SK-N-SH treated with all-trans-retinoic acid at 6 μM for 48 hours (cell line): ENCODE measurements around the gene RBM33.

Experiments
- ATAC-seq: fragments of 200-7000 bp; cut with Tn5 transposase; 3 replicates; pipeline ENCODE4 v1.9.1; 2020; ENCODE audit warnings: mild to moderate bottlenecking, moderate library complexity
- ARNTL ChIP-seq: fragments of 450-650 bp; formaldehyde crosslinking; IDR thresholded peaks from 2 replicates; pipeline ENCODE4 v1.5.0; 2020; ENCODE audit warnings: low read depth, mild to moderate bottlenecking, moderate library complexity, borderline replicate concordance
- BACH2 ChIP-seq: fragments of 250-450 bp; sonication (Bioruptor Pico); IDR thresholded peaks from 2 replicates; pipeline ENCODE4 v1.9.0; 2021; ENCODE audit warnings: mild to moderate bottlenecking, borderline replicate concordance
- CREB5 ChIP-seq: fragments of 250-450 bp; sonication (Bioruptor Pico); IDR thresholded peaks from 2 replicates; pipeline ENCODE4 v1.5.1; 2020; ENCODE audit warnings: low read depth, mild to moderate bottlenecking, moderate library complexity
- CSDC2 ChIP-seq: fragments of 250-450 bp; sonication (Bioruptor Pico); IDR thresholded peaks from 2 replicates; pipeline ENCODE4 v1.5.0; 2020; ENCODE audit warnings: mild to moderate bottlenecking, moderate library complexity
- ESRRG ChIP-seq: fragments of 250-450 bp; sonication (Bioruptor Pico); IDR thresholded peaks from 2 replicates; pipeline ENCODE4 v1.6.1; 2021; ENCODE audit warnings: mild to moderate bottlenecking
- GLIS3 ChIP-seq: fragments of 250-450 bp; sonication (Bioruptor Pico); IDR thresholded peaks from 2 replicates; pipeline ENCODE4 v1.5.0; 2020; ENCODE audit warnings: mild to moderate bottlenecking, moderate library complexity
- ISL1 ChIP-seq: fragments of 250-450 bp; sonication (Bioruptor Pico); IDR thresholded peaks from 2 replicates; pipeline ENCODE4 v2.1.2; 2022; ENCODE audit warnings: mild to moderate bottlenecking, moderate library complexity
- POU6F1 ChIP-seq: fragments of 250-450 bp; sonication (Bioruptor Pico); IDR thresholded peaks from 2 replicates; pipeline ENCODE4 v1.8.0; 2021; ENCODE audit warnings: low read depth, mild to moderate bottlenecking, moderate library complexity, borderline replicate concordance
- PPARA ChIP-seq: fragments of 250-450 bp; sonication (Bioruptor Pico); IDR thresholded peaks from 2 replicates; pipeline ENCODE4 v1.5.0; 2020; ENCODE audit warnings: mild to moderate bottlenecking, borderline replicate concordance
- TCF4 ChIP-seq: fragments of 250-450 bp; sonication (Bioruptor Pico); IDR thresholded peaks from 2 replicates; pipeline ENCODE4 v1.8.0; 2021; ENCODE audit warnings: mild to moderate bottlenecking, moderate library complexity, borderline replicate concordance
- TSHZ2 ChIP-seq: fragments of 250-450 bp; sonication (Bioruptor Pico); IDR thresholded peaks from 2 replicates; pipeline ENCODE4 v1.5.0; 2020; ENCODE audit warnings: mild to moderate bottlenecking, moderate library complexity
- ZC3H10 ChIP-seq: fragments of 250-450 bp; sonication (Bioruptor Pico); IDR thresholded peaks from 2 replicates; pipeline ENCODE4 v1.5.1; 2021; ENCODE audit warnings: mild to moderate bottlenecking, moderate library complexity
- ZFP30 ChIP-seq: fragments of 450-650 bp; formaldehyde crosslinking; IDR thresholded peaks from 2 replicates; pipeline ENCODE4 v1.5.0; 2022; ENCODE audit warnings: mild to moderate bottlenecking, moderate library complexity
- ZNF70 ChIP-seq: fragments of 450-650 bp; formaldehyde crosslinking; IDR thresholded peaks from 2 replicates; pipeline ENCODE4 v1.5.0; 2020; ENCODE audit warnings: mild to moderate bottlenecking, moderate library complexity
- ZNF8 ChIP-seq: fragments of 450-650 bp; formaldehyde crosslinking; IDR thresholded peaks from 2 replicates; pipeline ENCODE4 v1.5.0; 2020; ENCODE audit warnings: mild to moderate bottlenecking, moderate library complexity
- TF ChIP-seq, protein P1 (sequence below): fragments of 250-450 bp; sonication (Bioruptor Pico); IDR thresholded peaks from 2 replicates; pipeline ENCODE4 v1.5.1; 2021; ENCODE audit warnings: mild to moderate bottlenecking, moderate library complexity

RBM33 gene

DNA sequence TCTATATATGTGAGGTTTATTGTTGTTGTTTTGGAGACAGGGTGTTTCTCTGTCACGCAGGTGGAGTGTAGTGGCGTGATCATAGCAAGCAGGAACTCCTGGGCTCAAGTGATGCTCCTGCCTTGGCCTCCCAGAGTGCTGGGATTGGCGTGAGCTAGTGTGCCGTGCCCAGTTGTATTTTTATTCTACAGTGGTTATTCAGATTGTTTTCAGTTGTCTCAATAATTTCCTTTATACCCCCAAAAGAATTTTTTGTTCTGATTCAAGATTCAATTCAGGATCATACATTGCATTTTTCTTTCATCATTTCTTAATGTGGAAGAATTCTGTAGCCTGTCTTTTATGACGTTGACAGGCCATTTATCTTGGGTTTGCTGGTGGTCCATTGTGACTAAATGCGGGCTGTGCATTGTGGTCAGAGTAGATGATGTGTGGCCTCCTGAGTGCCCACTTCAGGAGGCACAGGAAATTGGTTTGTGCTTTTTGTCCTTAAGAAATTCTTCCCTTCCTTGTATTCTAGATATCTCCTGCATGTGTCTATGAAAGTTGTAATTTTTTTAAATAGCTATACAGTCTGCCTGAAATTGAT is 22.9 kb downstream of the RBM33 start (continued):
- TF ChIP-seq TSHZ2 (CRISPR knock-in tag) (no peak), ZNF8 (no peak), TCF4 (CRISPR knock-in tag) (no peak), GLIS3 (CRISPR knock-in tag) (no peak), ZNF70 (no peak), ARNTL (CRISPR knock-in tag) (no peak), CSDC2 (CRISPR knock-in tag) (no peak)
- TF ChIP-seq, protein P1, sequence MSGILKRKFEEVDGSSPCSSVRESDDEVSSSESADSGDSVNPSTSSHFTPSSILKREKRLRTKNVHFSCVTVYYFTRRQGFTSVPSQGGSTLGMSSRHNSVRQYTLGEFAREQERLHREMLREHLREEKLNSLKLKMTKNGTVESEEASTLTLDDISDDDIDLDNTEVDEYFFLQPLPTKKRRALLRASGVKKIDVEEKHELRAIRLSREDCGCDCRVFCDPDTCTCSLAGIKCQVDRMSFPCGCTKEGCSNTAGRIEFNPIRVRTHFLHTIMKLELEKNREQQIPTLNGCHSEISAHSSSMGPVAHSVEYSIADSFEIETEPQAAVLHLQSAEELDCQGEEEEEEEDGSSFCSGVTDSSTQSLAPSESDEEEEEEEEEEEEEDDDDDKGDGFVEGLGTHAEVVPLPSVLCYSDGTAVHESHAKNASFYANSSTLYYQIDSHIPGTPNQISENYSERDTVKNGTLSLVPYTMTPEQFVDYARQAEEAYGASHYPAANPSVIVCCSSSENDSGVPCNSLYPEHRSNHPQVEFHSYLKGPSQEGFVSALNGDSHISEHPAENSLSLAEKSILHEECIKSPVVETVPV (CRISPR knock-in tag), result no peak

- ATAC-seq, result peak; percentile 68
- TF ChIP-seq POU6F1 (CRISPR knock-in tag), result no peak
- peak; percentile 42; the same call in 1 of the 2 replicates for TF ChIP-seq ISL1 (CRISPR knock-in tag)
- TF ChIP-seq CREB5 (CRISPR knock-in tag), result no peak
- TF ChIP-seq, all 23 proteins: peak for 1
These were observed 25.4 kb downstream of the RBM33 start for GRCh38 chr7:155669717-155670505.

DNA sequence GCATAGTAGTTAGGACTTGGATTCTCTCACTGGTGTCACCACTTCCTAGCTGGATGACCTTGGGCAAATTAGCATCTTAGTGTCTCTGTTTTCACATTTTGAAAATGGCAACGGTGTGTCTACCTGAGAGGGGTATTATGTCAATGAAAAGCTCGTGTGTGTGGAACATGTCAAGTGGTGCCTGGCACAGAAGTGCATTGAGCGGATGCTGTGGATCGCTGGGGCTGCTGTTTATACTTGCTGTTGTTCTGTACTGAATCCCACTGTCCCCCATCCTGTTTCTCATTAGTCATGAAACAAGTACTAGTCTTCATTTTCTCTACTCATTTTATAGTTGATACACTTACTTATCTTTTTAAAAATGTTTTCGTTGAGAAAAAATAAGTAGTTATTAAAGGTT is 26.1 kb downstream of the RBM33 start:
- peak; percentile 8; the same call in 2 of the 3 replicates for ATAC-seq
- TF ChIP-seq POU6F1 (CRISPR knock-in tag), result no peak
- 0 out of 2 replicates have a peak, but pooled peaks have one; percentile 18 for TF ChIP-seq ESRRG (CRISPR knock-in tag)

DNA sequence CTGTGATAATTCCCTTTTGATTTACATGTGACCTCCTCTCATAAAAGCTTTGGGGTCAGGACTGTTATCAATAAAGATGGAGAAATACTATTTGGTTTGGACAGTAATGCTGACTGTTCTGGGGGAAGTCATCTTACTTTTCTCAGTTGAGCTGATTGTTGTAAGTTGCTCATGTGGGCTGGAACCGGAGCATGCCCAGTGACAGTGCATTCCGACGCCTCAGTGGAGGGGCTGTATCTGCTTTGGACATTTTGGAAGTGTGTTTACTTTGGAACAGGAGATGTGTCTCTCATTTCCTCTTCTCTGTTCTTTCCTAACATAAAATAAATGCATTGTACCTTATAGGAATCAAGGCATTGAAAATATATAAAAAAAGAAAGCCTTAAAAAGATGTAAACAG is 30.1 kb downstream of the RBM33 start:
- TF ChIP-seq ZNF8 (no peak), GLIS3 (CRISPR knock-in tag) (no peak), CSDC2 (CRISPR knock-in tag) (no peak), ARNTL (CRISPR knock-in tag) (no peak), PPARA (CRISPR knock-in tag) (no peak), ESRRG (CRISPR knock-in tag) (no peak), ZC3H10 (CRISPR knock-in tag) (no peak), BACH2 (no peak), ZFP30 (CRISPR knock-in tag) (no peak)
- TF ChIP-seq, protein P1 (CRISPR knock-in tag), result no peak
- ATAC-seq, result no peak
